GM18526 (cell line): Measurements from ENCODE around the gene FGF9.

ENCODE experiments used
- POLR2A ChIP-seq: IDR thresholded peaks from 3 replicates; pipeline ENCODE4 v1.6.1; 2011; ENCODE audit not compliant: insufficient read length; ENCODE audit errors: extremely low read depth

Gene FGF9

DNA sequence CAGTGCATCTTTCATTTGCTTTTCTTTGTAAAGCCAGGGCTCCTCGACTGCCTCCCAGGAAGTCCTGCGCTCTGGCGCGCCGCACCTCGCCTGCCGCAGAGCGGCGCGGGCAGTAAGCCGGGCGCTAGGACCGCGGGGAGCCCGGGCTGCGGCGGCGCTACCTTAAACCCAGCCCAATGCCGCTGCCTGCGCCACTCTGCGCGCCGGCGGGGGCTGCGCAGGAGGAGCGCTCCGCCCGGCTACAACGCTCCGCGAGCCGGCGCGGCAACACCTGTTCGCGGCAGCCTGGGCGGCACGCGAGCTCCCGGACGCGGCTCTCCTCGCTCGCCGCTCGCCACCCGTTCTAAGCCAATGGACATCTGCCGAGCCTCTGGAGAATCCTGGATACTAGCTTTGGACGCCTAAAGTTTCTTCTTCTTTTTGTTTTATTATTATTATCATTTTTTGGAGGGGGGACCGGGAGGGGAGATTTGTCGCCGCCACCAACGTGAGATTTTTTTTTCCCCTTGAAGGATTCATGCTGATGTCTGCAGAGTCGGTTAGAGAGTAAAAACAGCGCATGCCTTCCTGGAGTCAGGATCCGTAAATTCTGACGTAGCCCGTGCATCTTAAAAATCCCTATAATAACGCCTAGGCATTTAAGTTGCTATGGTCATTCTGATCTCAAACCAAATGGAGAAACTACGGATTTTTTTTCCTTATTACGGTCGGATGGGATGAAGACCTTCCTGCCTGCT is at the start of gene FGF9:
Gene FGF9, plus strand, starts transcription at position 191 of the 737 bp plus-strand sequence. CDS start 840 bp downstream, outside the sequence.
- TF ChIP-seq POLR2A, result peak; percentile 70

DNA sequence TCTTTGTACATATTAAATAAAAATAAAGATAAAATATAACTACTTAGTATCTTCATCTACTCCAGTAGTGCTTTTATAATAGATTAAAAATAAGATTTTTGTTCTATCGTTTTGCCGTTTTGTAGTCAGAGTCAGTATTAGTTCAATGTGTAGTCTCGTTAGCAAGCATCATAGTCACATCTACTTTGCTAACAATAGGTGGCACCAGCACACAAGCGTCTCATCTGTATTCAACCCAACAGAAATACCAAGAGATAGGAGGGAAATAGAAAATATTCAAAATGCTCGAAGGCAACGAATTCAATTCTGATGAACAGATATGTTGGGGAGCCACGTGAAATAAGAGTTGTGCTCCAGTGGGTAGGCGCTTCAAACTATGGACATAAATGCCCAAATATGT is 45.5 kb upstream of the FGF9 start:
- no peak for TF ChIP-seq POLR2A

DNA sequence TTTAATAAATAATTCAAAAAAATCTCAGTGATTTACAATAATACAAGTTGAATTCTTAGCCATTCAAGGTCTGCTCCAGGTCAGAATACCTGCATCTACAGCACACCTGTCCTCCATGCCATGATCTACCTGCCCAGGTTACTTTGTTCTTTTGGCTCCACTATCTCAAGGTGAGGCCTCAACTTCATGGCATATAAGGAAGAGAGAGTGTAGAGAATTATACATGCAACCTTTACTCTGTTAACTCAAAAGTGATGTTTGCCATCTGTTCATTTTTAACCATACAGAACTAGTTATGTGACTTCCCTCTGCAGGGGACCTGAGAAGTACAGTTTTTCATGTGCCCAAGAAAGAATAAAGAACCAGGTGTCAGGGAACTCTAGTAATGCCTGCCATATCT is 38.7 kb upstream of the FGF9 start:
- no peak for TF ChIP-seq POLR2A

DNA sequence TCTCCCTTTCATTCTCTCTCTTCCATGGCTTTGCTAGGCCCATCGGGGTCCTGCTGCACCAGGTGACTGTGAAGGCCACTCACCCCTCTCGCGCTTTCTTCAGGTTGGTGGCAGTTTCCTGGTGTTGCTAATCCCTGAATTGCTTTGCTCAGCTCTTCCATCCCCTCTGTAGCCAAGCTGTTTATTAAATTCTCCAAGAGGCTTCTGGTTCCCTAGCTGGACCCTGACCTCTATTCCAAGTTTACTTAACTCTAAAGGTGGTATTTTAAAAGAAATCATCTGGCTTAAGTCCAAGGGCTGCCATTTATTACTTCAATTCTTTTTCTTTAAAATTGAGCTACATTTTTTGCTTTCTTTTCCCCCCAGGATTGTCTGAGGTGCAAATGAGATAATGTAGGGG is 34.2 kb upstream of the FGF9 start:
- TF ChIP-seq POLR2A, result no peak

DNA sequence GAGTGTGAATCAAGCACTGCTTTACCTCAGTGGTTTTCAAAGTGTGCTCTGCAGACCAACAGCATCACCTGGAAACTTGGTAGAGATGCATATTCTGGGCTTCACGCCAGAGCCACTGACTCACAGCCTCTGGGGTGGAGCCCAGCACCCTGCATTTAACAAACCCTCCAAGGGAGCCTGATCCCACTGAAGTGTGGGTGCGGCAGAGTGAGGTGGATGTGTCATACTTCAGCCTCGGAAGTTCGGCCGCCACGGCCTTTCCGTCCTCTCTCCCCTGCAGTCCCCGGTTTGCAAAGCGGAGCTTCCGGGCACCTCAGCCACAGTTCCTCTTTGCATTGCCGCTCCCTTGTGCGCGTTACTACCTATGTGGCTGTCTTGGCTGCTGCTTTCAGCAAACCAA is 33.6 kb upstream of the FGF9 start:
- TF ChIP-seq POLR2A, result no peak

DNA sequence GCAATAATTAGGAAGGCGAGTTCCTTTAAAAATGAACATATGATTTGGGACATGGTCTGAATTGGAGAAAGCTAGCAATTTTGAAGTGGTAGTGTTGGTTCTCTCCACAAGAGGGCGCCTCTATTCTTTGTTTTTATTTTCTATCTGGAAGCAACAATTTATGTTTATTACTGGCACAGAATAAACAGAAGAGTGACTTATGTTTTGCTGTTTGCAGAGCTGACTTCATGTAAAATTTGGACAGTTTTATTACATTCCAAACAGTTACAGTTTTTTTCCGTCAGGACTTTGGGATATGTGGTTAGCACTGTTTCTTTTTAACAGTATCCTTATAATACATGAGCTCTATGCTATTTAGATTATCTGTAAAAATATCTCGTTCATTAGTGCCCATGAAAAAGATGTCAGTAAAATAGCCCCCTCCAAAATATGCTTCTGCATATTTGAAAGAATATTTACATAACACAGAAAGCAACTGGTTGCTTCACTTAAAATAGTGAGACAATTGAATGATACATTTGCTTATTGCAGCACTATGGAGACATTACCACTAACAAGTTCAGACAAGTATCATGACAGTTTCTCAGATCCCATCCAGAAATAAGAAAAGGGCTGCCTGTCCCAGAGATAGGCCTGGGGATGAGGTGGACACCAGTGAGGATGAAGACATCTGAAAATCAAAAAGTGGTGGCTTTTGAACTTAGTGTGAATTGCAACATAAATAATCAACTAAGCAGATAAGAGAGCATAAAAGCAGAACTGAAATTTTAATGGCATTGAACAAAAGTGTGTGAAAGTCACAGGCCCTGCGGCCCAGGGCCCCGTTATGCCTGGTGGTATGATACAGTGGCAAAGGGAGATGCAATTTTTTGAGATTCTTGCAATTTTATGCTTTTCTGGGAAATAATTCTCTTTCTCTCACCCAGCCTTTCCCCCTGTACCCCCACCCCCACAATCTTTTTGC is 32.3 kb upstream of the FGF9 start:
- TF ChIP-seq POLR2A, result no peak

DNA sequence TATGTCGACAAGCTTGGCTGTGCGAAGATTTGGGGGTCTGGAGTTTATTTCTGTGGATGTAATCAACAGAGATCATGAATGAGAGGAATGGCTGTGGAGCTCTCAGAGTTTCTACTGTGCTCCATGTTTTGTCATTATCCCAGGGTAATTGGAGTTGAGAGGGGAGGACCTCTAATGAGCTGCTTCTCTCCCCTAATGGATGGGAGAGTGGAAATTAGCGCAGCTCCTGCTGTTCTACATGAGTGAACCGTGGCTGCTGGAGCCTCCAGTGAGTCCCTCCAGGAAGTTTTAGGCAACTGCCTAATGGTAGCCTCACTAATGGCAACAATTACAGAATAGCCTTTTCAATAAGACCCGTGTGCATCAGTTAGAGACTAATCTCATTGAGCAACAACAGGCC is 31.3 kb upstream of the FGF9 start:
- no peak for TF ChIP-seq POLR2A

DNA sequence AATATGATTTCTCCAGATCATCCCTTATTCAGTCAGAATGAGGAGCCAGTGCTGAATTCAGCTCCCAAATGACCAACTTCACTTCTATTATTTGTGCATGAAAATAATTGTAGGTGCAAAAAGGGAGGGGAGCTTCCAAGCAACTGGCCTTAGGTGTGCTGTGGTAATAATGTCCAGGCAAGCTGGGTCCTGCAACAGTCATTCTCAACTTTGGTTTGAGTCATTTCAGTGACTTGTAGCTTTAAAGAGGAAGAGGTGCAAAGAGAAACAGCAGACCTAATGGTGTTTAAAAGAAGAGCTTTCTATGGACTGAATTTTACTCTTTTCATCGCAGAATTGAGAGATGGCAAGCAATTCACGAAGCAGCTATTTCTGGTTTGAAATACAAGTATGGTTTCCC is 29.2 kb upstream of the FGF9 start:
- no peak for TF ChIP-seq POLR2A

DNA sequence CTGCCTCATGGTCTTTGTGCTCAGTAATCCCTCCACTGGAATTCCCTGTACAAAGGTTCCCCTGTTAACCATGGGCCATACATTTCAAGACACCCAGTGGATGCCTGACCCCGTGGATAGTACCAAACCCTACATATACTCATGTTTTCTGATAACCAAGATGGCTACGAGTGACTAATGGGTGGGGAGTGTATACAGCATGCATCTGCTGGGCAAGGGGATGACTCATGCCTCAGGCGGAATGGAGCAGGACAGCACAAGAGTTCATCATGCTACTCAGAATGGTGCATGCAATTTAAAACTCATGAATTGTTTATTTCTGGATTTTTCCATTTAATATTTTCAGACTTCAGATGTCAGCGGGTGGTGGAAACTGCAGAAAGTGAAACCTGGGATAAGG is 13.3 kb upstream of the FGF9 start:
- no peak for TF ChIP-seq POLR2A

DNA sequence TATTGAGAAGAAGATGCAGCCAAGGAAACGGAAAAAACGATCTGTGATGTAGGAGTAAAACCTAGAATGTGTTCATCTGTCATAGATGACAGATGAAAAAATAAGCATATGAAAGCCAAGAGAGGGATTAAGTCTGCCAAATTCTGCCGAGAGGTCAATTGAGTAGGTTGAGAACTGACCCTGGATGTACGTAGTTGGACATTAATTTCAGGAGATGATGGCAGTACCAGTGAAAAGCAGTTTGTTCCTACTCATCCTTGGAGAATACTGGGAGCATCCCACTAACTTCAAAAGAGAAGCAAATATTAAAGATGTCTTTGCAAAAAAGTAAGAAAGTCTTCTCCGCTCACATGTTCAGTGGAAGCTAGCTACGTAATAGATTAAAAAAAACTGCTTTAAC is 11.8 kb upstream of the FGF9 start:
- TF ChIP-seq POLR2A, result no peak

DNA sequence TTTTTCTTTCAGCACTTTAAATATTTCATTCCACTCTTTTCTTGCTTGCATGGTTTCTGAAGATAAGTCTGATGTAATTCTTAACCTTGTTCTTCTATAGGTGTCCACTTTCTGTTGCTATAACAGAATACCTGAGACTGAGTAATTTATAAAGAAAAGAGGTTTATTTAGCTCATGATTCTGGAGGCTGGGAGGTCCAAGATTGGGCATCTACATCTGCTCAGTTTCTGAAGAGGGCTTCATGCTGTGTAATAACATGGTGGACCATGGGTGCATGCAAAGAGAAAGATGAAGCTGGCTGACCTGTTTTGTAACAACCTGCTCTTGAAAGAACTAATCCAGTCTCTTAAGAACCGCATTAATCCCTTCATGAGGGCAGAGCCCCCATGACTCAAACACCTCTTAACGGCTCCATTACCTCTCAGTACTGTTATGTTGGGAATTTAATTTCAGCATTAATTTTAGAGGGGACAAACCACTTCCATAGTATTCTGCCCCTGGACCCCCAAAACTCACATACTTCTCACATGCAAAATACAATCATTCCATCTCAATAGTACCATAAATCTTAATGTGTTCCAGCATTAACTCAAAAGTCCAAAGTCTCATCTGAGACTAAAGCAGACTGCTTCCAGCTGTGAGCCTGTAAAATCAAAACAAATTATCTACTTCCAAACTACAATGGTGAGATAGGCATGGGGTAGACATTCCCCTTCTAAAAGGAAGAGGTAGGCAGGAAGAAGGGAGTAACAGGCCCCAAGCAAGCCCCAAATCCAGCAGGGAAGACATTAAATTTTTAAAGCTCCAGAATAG is 9.6 kb upstream of the FGF9 start:
- TF ChIP-seq POLR2A, result no peak

DNA sequence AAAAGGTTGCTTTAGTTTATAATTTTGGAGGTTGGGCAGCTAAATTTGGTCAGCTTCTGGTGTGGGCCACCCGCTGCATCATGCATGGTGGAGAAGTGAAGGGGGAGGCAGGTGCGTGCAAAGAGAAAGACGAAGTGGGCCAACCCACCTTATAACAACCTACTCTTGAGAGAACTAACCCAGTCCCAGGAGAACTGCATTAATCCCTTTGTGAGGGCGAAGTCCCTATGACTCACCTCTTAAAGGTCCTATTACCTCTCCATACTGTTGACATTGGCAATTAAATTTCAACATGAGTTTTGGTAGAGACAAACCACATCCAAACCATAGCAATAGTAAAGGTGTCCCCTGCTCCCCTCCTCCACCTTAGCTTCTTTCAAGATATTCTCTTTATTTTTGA is 7.7 kb upstream of the FGF9 start:
- TF ChIP-seq POLR2A, result no peak

DNA sequence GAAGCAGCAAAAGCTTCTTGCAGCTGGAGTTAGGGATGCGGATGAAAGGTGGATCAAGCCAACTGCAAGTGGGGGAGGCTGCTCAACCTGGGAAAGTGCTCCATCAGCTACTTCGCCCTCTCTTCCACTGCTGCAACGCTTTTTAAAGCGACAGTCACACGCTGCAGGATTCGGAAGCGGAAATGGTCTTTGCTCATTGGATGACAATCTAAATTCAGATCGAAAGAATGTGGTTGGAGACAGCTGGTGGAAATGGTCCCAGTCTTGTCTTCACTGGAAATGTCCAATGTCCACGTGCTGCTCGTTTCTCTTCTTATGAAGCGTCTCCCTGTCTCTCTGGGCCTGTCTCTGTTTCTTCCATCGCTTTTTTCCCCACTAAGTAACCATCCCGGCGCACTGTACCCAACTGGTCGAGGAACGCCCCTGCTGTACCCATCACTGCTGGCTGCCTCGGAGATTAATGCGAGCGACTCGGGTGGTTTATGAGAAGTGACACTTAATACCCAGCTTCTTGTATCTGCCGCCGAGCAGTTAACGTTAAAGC is 2.1 kb upstream of the FGF9 start:
- no peak for TF ChIP-seq POLR2A

DNA sequence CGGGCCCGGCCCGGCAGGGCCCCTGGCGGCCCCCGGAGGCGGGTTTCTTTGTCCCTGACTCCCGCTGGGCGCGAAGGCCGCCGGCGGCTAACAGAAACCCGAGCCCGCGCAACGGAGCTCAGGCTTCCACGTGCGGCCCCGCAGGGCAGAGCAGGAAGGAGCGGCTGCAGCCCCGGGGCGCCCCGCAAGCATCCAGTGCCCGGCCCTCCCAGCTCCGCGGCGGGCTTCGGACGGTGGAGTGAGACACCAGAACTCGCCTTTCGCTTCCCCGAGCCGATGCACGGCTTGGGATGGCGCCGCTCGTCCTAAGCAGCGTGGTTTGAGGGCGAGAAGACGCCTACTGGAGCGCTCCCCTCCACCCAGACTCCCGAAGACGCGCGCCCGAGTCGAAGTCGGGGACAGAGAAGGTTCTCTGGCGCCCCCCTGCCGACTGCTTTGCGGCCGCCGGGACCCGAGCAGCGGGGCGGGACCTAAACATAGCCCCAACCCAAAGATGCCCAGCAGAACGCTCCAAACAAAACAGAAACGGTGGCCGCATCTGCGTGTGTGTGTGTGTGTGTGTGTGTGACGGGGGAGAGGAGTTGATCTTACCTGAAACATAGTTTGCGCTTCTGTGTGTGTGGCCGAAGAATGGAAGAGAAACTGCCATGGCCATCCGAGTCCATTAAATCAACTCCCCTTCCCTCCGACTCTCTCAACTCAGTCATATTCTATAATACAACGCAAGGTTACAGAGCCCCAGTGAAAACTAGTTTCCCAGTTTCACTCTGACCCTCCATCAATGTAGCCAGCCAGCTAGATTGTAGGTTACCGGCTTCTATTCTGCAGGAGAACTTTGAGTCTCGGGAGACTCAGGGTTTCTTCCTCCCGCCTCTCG is 629 bp upstream of the FGF9 start:
- TF ChIP-seq POLR2A, result no peak
